Right lobe of liver (tissue), 6 donors: ENCODE results near the gene MAFB. TPM values are rescaled to one million over a fixed set of nuclear protein-coding genes. Genes with fewer than 3 reads are reported as not detected.

ENCODE experiments used
- ATAC-seq, 4 donors: fragments of 200-7000 bp; cut with Tn5 transposase; one replicate each; pipeline ENCODE4 v1.9.1; 2020; ENCODE audit warnings: mild to moderate bottlenecking in 4 of 4, moderate library complexity in 4 of 4
- DNase-seq, 3 donors: peaks; one replicate each; pipeline ENCODE4 v3.0.0-alpha.2; 2020
- H3K27ac ChIP-seq, 3 donors: fragments of 200-600 bp; one replicate each; pipeline ENCODE4 v1.8.0; 2022
- H3K27me3 ChIP-seq, 2 donors: fragments of 200-600 bp; one replicate each; pipeline ENCODE4 v1.8.0; 2022
- H3K36me3 ChIP-seq, 4 donors: fragments of 200-600 bp; sonication (generic) in 1 of 4; one replicate each; pipeline versions ENCODE4 v1.5.1 to v1.8.0; 2017 to 2022; ENCODE audit warnings: control low read depth in 1 of 4
- H3K4me1 ChIP-seq, 4 donors: fragments of 200-600 bp; sonication (generic) in 1 of 4; one replicate each; pipeline versions ENCODE4 v1.5.1 to v1.8.0; 2017 to 2022; ENCODE audit warnings: control low read depth in 1 of 4
- H3K4me3 ChIP-seq, 3 donors: fragments of 200-600 bp; one replicate each; pipeline ENCODE4 v1.8.0; 2022
- H3K9me3 ChIP-seq, 4 donors: fragments of 200-600 bp; sonication (generic) in 1 of 4; one replicate each; pipeline versions ENCODE4 v1.5.1 to v1.8.0; 2017 to 2022; ENCODE audit warnings: control low read depth in 1 of 4
- CTCF ChIP-seq, 4 donors: fragments of 200-600 bp in 3 of 4; fragments of 450-650 bp in 1 of 4; IDR thresholded peaks; one replicate each; pipeline versions ENCODE4 v1.5.1 to v1.8.0; 2016 to 2022; ENCODE audit warnings: antibody characterized with exemption in 4 of 4, mild to moderate bottlenecking in 2 of 4
- POLR2A ChIP-seq: fragments of 450-650 bp; IDR thresholded peaks from one replicate; pipeline ENCODE4 v1.6.1; 2017; ENCODE audit warnings: antibody characterized with exemption, mild to moderate bottlenecking
- WGBS: methylation state at CpG from one replicate; pipeline ENCODE4 v1.1.6; 2018; ENCODE audit warnings: low coverage, low lambda C conversion rate; ENCODE audit not compliant: insufficient coverage; ENCODE audit errors: missing lambda C conversion rate; 5-methylcytosine and 5-hydroxymethylcytosine counted together
- intact Hi-C, 2 donors: fragments of 100-400 bp; cut with DNase I; formaldehyde crosslinking; loops; one replicate each; pipeline versions ENCODE4 v1.11.2 to v1.14.1; 2022
- total RNA-seq, 6 experiments: library from RNA; depleted of rRNA in 2 of 6; stranded (reverse); fragments of >200 nt in 2 of 6; fragmentation: NEBNext Ultra II Directional in 3 of 6; extraction: Animal tissue kit (Norgen Biotek cat#: 25700) in 3 of 6; gene quantifications; one replicate each; pipeline versions ENCODE4 v1.1.0 to v1.2.4, GENCODE V29; 2016 to 2023
- donor health status: DM: no; HTN: yes; CAD: no.
- donor health status: DM: no; HTN: no; CAD: no.
- donor health status: DM: no; HTN: no; CAD: no.
- donor health status: DM: no; HTN: yes; CAD: no.
- donor health status: DM: no; HTN: yes; CAD: no.

Gene MAFB
- total RNA-seq, 6 experiments from 2014 or later, result 16.6 to 32.3 (median 22.5) TPM

DNA sequence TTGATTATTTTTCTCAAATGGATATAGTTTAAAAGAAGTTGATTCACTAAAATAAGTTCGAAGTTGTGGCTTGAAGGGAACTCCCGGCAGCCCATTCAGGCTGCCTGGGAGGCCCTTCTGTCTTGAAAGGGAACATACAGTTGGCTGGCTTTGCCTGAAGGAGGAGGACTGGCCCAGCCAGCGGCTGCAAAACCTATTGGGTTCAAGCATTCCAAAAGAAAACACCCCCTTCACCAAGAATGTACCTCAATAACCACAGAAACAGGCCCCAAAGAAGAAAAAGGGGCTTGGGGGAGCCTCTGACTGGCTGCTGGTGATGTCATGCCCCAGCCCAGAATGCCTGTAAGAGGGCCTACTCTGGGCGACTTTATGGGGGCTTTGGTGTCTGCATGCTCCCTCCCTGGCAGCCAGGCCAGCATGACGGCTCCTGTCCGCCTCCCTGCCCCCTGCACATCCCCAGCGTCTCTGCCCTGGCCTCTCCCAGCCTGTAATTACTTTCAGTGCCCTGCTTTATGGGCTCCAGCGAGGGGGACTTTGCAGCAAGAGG, 36.5 kb downstream of the MAFB start:
- 86% methylated on average over 3 of the region's 8 CpGs for WGBS
- no peak overlapping the region for H3K4me3 ChIP-seq
- ATAC-seq (no peak), DNase-seq (no peak)
- no peak for TF ChIP-seq CTCF (IDR thresholded peaks at IDR 0.05)
- TF ChIP-seq POLR2A, result no peak
- H3K4me1 ChIP-seq, result peaks cover 0 to 20% (median 5%) of the 10 kb centered on the region in 4 donors
- H3K36me3 ChIP-seq, result no peaks in the 10 kb centered on the region
- intact Hi-C loops, result no loop called here
- no peaks in the 10 kb centered on the region for H3K9me3 ChIP-seq
- H3K27ac ChIP-seq, result no peak overlapping the region
- no peaks in the 10 kb centered on the region for H3K27me3 ChIP-seq

DNA sequence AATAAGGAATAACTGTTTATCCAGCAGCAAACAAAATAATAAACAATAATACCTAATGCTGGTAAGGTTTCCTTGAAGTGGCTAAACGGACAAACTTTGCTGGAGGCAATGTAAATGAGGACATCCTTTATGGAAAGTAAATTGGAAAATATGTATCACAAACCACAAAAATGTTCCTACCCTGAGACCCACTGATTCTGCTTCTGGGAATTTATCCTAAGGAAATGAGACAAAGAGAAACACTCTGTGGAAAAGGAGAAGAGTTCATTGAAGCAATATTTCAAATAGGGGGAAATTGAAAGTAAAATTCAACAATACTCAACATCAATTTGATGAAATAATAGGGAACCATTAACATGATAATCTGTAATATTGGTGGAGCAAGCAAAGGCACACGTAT, 37.9 kb downstream of the MAFB start:
- no peak overlapping the region for H3K27ac ChIP-seq
- no peaks in the 10 kb centered on the region for H3K27me3 ChIP-seq
- ATAC-seq, result no peak
- TF ChIP-seq CTCF (IDR thresholded peaks at IDR 0.05) (no peak), POLR2A (no peak)
- H3K36me3 ChIP-seq, result no peaks in the 10 kb centered on the region
- DNase-seq, result no peak
- WGBS, result 77% methylated on average over 2 of the region's 2 CpGs
- H3K4me1 ChIP-seq, result peaks cover 0 to 20% (median 5%) of the 10 kb centered on the region in 4 donors
- intact Hi-C loops, result no loop called here
- no peak overlapping the region for H3K4me3 ChIP-seq
- no peaks in the 10 kb centered on the region for H3K9me3 ChIP-seq

- TF ChIP-seq POLR2A (no peak), CTCF (IDR thresholded peaks at IDR 0.05) (no peak)
- DNase-seq (no peak), ATAC-seq (no peak)
- WGBS, result 58% methylated on average over 4 of the region's 4 CpGs
- H3K4me1 ChIP-seq, result peaks cover 0 to 20% (median 5%) of the 10 kb centered on the region in 4 donors
- H3K36me3 ChIP-seq, result no peaks in the 10 kb centered on the region
- H3K4me3 ChIP-seq, result no peak overlapping the region
- no peaks in the 10 kb centered on the region for H3K27me3 ChIP-seq
- intact Hi-C loops, result no loop called here
- no peaks in the 10 kb centered on the region for H3K9me3 ChIP-seq
- H3K27ac ChIP-seq, result no peak overlapping the region
These were observed 38.3 kb downstream of the MAFB start for GRCh38 chr20:40650707-40651106.

GRCh38 chr20:40648210-40649072, 40.6 kb downstream of the MAFB start:
- peaks cover 0 to 8% (median 2%) of the 10 kb centered on the region in 4 donors for H3K4me1 ChIP-seq
- WGBS, result 85% methylated on average over 4 of the region's 6 CpGs
- TF ChIP-seq CTCF (IDR thresholded peaks at IDR 0.05) (peak in 3 of 4 donors; percentile 8 to 29 (median 9)), POLR2A (no peak)
- H3K27me3 ChIP-seq, result no peaks in the 10 kb centered on the region
- no peaks in the 10 kb centered on the region for H3K9me3 ChIP-seq
- H3K4me3 ChIP-seq, result no peak overlapping the region
- DNase-seq (no peak), ATAC-seq (peak; percentile 45 to 77 (median 58))
- no peaks in the 10 kb centered on the region for H3K36me3 ChIP-seq
- no peak overlapping the region for H3K27ac ChIP-seq
- intact Hi-C loops, result no loop called here
